ENCODE measurements around the gene STX16. TPM values are rescaled to one million over a fixed set of nuclear protein-coding genes. Genes with fewer than 3 reads are reported as not detected.

STX16 gene
- total RNA-seq, 1 donor from 2014 or later = 24.7 TPM

DNA sequence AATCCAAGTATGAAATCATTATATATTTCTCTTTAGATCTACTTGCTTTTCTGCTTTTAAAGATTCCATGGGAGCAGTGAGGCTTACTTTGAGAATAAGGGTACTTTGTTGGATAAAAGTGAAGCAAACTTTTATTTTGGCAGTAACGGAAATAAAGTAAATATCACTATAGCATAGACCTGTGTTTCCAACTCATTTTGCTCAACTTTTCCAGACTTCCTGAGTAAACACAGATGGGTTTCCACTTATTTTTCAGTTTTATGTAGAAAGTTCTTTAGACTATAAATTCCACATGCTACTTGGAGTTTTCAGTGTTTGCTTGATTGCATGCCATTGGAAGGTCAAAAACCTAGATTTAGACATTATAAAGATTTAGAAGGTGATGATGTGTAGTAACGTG lies 6.2 kb downstream of the STX16 start:
- H3K27ac ChIP-seq = no peak overlapping the region
- no peak for DNase-seq (ENCODE audit: low spot score in 2 of 2)
- no peak overlapping the region for H3K4me3 ChIP-seq
- H3K36me3 ChIP-seq = peaks cover 0 to 10% of the 10 kb centered on the region in 2 donors
- peaks cover 0 to 28% of the 10 kb centered on the region in 2 donors for H3K4me1 ChIP-seq
- no peaks in the 10 kb centered on the region for H3K9me3 ChIP-seq
- intact Hi-C loops (cut with DNase I) = no loop called here
- TF ChIP-seq, protein P1, sequence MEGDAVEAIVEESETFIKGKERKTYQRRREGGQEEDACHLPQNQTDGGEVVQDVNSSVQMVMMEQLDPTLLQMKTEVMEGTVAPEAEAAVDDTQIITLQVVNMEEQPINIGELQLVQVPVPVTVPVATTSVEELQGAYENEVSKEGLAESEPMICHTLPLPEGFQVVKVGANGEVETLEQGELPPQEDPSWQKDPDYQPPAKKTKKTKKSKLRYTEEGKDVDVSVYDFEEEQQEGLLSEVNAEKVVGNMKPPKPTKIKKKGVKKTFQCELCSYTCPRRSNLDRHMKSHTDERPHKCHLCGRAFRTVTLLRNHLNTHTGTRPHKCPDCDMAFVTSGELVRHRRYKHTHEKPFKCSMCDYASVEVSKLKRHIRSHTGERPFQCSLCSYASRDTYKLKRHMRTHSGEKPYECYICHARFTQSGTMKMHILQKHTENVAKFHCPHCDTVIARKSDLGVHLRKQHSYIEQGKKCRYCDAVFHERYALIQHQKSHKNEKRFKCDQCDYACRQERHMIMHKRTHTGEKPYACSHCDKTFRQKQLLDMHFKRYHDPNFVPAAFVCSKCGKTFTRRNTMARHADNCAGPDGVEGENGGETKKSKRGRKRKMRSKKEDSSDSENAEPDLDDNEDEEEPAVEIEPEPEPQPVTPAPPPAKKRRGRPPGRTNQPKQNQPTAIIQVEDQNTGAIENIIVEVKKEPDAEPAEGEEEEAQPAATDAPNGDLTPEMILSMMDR (IDR thresholded peaks at IDR 0.05) = no peak
- H3K27me3 ChIP-seq = no peaks in the 10 kb centered on the region

DNA sequence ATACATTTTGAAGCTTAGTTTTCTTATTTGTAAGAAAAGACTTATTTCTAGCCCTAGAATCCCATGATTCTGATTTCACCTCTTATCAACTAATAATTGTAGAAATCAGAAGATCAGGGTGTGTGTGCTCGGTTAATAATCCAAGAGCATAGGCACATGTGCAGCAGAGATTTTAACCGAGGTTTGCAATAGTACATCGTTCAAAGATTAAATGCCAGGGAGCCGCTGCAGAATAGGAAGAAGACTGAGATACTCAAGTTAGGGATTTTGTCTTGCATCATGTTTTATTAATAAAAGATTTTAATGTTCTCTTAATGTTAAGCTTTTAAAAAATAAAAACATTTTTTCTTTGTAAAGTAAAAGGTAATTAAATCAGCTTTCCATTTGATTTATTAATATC lies 6.9 kb downstream of the STX16 start:
- peaks cover 0 to 24% of the 10 kb centered on the region in 2 donors for H3K4me1 ChIP-seq
- intact Hi-C loops (cut with DNase I) = no loop called here
- no peak overlapping the region for H3K4me3 ChIP-seq
- TF ChIP-seq, protein P1 (IDR thresholded peaks at IDR 0.05) = no peak
- H3K9me3 ChIP-seq = no peaks in the 10 kb centered on the region
- H3K27me3 ChIP-seq = no peaks in the 10 kb centered on the region
- DNase-seq (ENCODE audit: low spot score in 2 of 2) = no peak
- peaks cover 0 to 16% of the 10 kb centered on the region in 2 donors for H3K36me3 ChIP-seq
- no peak overlapping the region for H3K27ac ChIP-seq

DNA sequence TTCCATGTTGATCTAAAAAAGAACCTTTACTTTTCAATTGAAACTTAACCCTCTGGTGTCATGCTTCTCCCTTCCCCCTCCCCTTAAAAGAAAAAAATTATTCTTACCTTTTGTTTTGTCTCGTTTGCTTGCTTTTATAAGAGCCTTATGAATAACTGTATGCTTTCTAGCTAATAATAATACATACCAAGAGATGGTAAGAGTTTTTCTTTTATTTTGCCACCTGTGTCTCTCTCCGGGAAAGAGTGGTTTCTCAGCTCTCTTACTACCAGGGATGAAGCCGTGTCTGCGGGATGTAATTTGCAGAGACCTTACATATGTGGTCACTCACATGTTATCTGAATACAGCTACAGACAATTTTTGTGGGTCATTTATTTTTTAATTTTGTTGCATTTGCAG lies 7.7 kb downstream of the STX16 start:
- no peaks in the 10 kb centered on the region for H3K27me3 ChIP-seq
- intact Hi-C loops (cut with DNase I) = no loop called here
- no peak overlapping the region for H3K27ac ChIP-seq
- H3K4me3 ChIP-seq = no peak overlapping the region
- no peaks in the 10 kb centered on the region for H3K9me3 ChIP-seq
- no peak for DNase-seq (ENCODE audit: low spot score in 2 of 2)
- TF ChIP-seq, protein P1 (IDR thresholded peaks at IDR 0.05) = no peak
- peaks cover 0 to 19% of the 10 kb centered on the region in 2 donors for H3K36me3 ChIP-seq
- H3K4me1 ChIP-seq = peaks cover 0 to 17% of the 10 kb centered on the region in 2 donors

DNA sequence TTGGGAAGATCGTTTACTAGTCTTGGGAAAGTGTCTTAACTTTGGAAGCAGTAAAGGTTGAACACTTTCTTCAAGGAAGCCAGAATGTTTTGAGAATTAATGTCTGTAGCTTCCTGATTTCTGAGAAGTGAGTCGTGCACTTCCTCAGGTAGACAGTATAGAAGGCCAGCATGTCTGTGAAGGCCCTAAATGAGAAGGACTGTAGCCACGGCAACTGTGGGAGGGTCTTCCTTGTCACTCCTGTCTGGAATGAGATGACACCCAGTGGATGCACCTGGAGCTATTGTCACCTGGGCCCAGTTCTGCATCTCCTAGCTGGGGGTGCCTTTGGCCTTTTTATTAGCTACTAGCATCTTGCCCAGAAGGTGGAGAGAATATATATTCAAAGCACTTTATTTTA lies 8.8 kb downstream of the STX16 start:
- DNase-seq (ENCODE audit: low spot score in 2 of 2) = no peak
- peaks cover 0 to 8% of the 10 kb centered on the region in 2 donors for H3K4me1 ChIP-seq
- no peaks in the 10 kb centered on the region for H3K9me3 ChIP-seq
- intact Hi-C loops (cut with DNase I) = no loop called here
- H3K4me3 ChIP-seq = no peak overlapping the region
- TF ChIP-seq, protein P1 (IDR thresholded peaks at IDR 0.05) = no peak
- peaks cover 0 to 19% of the 10 kb centered on the region in 2 donors for H3K36me3 ChIP-seq
- no peaks in the 10 kb centered on the region for H3K27me3 ChIP-seq
- H3K27ac ChIP-seq = no peak overlapping the region

DNA sequence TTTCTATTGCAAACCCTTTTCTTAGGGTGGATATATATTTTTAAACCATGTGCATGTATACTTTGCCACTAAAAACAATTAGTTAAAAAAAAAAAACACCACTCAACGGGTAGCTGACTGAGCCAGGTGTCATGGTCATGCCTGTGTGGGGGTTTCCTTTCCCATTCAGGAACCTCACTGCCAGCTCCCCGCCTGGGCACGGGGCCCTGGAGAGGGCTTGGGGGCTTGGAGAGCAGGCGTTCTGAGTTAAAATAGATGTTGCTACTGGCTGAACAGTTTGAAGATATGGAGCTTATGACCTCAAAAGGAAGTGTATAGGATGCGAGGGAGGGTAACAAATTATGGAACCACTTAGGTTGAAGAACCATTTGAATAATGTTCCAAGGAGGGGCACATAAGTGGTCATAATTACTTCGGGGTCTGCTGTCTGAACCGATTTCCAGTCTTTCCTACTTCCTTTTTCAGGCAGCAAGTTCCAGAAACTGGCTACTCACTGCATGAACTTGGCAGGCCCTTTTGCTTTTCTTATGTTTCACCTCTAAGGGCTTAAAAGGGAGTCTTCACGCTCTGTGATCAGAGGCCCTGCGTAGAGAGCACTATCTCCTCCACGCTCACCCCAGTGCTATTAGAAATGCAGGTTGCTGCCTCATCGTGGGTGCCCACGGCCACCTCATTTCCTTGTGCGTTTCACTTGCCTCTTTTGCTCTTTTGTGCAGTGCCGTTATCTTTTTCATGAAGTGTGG lies 9.9 kb downstream of the STX16 start:
- H3K36me3 ChIP-seq = peaks cover 0 to 19% of the 10 kb centered on the region in 2 donors
- no peak for DNase-seq (ENCODE audit: low spot score in 2 of 2)
- intact Hi-C loops (cut with DNase I) = no loop called here
- peaks cover 0 to 2% of the 10 kb centered on the region in 2 donors for H3K4me1 ChIP-seq
- no peaks in the 10 kb centered on the region for H3K9me3 ChIP-seq
- H3K27ac ChIP-seq = no peak overlapping the region
- TF ChIP-seq, protein P1 (IDR thresholded peaks at IDR 0.05) = no peak
- H3K27me3 ChIP-seq = no peaks in the 10 kb centered on the region
- no peak overlapping the region for H3K4me3 ChIP-seq
